A673 (cell line): Measurements from ENCODE around the gene CXCR6. TPM values are rescaled to one million over a fixed set of nuclear protein-coding genes. Genes with fewer than 3 reads are reported as not detected.
A peak's percentile ranks its signal among the peaks of the same experiment; 100 is the strongest.

Experiments used
- BruUV-seq: library from RNA; stranded (reverse); fragments of 400-500 nt; replicated peaks from 2 replicates; lab custom pipeline; 2021; lab: Mats Ljungman, UMichigan
- CTCF ChIA-PET: fragments of 300-600 bp; sonication (Branson Sonifier 250); formaldehyde crosslinking; loops from one replicate; lab custom pipeline; 2022; ENCODE audit warnings: antibody characterized with exemption; lab: Charles Lee
- POLR2A ChIA-PET: fragments of 300-600 bp; sonication (Branson Sonifier 250); formaldehyde crosslinking; loops from one replicate; lab custom pipeline; 2022; ENCODE audit warnings: antibody characterized with exemption; ENCODE audit not compliant: low non-redundant PET; lab: Charles Lee
- DNase-seq: peaks from one replicate; pipeline ENCODE4 v3.0.0-alpha.2; 2015; ENCODE audit warnings: low spot score
- H3K27ac ChIP-seq: fragments of 200-600 bp; sonication (generic); 2 replicates; pipeline ENCODE4 v1.5.1; 2016; ENCODE audit warnings: mixed run types, low read depth, mild to moderate bottlenecking, mixed read lengths, antibody characterized with exemption, low read length; ENCODE audit not compliant: poor library complexity, severe bottlenecking
- H3K27me3 ChIP-seq: fragments of 200-600 bp; sonication (generic); replicated peaks from 2 replicates; pipeline ENCODE4 v1.6.1; 2017; ENCODE audit warnings: mixed run types, low read depth, mild to moderate bottlenecking, mixed read lengths, antibody characterized with exemption, low read length; ENCODE audit not compliant: insufficient read depth, poor library complexity
- H3K36me3 ChIP-seq: fragments of 200-600 bp; sonication (generic); 2 replicates; pipeline ENCODE4 v1.6.1; 2016; ENCODE audit warnings: mixed run types, mild to moderate bottlenecking, mixed read lengths, antibody characterized with exemption, low read length; ENCODE audit not compliant: insufficient read depth, poor library complexity, severe bottlenecking
- H3K4me1 ChIP-seq: fragments of 200-600 bp; sonication (generic); 2 replicates; pipeline ENCODE4 v1.6.1; 2017; ENCODE audit warnings: mixed run types, mild to moderate bottlenecking, mixed read lengths, antibody characterized with exemption, low read length; ENCODE audit not compliant: insufficient read depth, poor library complexity, severe bottlenecking
- H3K4me3 ChIP-seq: fragments of 200-600 bp; sonication (generic); 2 replicates; pipeline ENCODE4 v1.5.1; 2016; ENCODE audit warnings: low read depth, mixed run types, mild to moderate bottlenecking, mixed read lengths, low read length; ENCODE audit not compliant: poor library complexity, severe bottlenecking
- H3K9me3 ChIP-seq: fragments of 200-600 bp; sonication (generic); 2 replicates; pipeline ENCODE4 v1.6.1; 2016; ENCODE audit warnings: mixed run types, low read depth, mild to moderate bottlenecking, mixed read lengths, antibody characterized with exemption, low read length; ENCODE audit not compliant: poor library complexity, severe bottlenecking
- CTCF ChIP-seq: fragments of 300-800, 200-600 bp; sonication (generic); conservative IDR thresholded peaks from 2 replicates; pipeline ENCODE4 v1.5.1; 2017; ENCODE audit warnings: low read depth, mild to moderate bottlenecking, antibody characterized with exemption, low read length, moderate library complexity, mixed read lengths
- EZH2 ChIP-seq: fragments of 200-600 bp; sonication (generic); IDR thresholded peaks from 2 replicates; pipeline ENCODE4 v1.6.1; 2017; ENCODE audit warnings: borderline replicate concordance, low read depth, mild to moderate bottlenecking, mixed read lengths, antibody characterized with exemption, low read length; ENCODE audit not compliant: poor library complexity, severe bottlenecking
- intact Hi-C: fragments of 100-400 bp; cut with micrococcal nuclease; formaldehyde crosslinking; loops from one replicate; pipeline ENCODE4 v1.10.0; 2022; ENCODE audit not compliant: unreplicated experiment
- total RNA-seq: library from RNA; stranded (reverse); gene quantifications from 2 replicates; pipeline ENCODE4 v1.2.3, GENCODE V29; 2021

Gene CXCR6
- total RNA-seq, 1 experiment from 2014 or later, result not detected

- ChIA-PET CTCF (no interaction called here), POLR2A (no interaction called here)
- Histone ChIP-seq H3K4me3 (no peak overlapping the region), H3K9me3 (no peaks in the 10 kb centered on the region), H3K27ac (no peak overlapping the region), H3K36me3 (no peaks in the 10 kb centered on the region), H3K4me1 (no peaks in the 10 kb centered on the region), H3K27me3 (no peaks in the 10 kb centered on the region)
- TF ChIP-seq CTCF, result no peak
- no peak for TF ChIP-seq EZH2
- intact Hi-C loops, result no loop called here
- BruUV-seq, result no TSS peak
- DNase-seq, result peak; percentile 35
These were observed 1.0 kb upstream of the CXCR6 start for GRCh38 chr3:45942051-45942825.

- Histone ChIP-seq H3K4me3 (no peak overlapping the region), H3K36me3 (no peaks in the 10 kb centered on the region), H3K4me1 (no peaks in the 10 kb centered on the region), H3K27me3 (no peaks in the 10 kb centered on the region), H3K27ac (no peak overlapping the region), H3K9me3 (no peaks in the 10 kb centered on the region)
- no peak for DNase-seq
- BruUV-seq, result no TSS peak
- intact Hi-C loops, result no loop called here
- ChIA-PET CTCF (no interaction called here), POLR2A (no interaction called here)
- TF ChIP-seq CTCF (no peak), EZH2 (no peak)
These were observed 1.8 kb downstream of the CXCR6 start for GRCh38 chr3:45944830-45945620.

GRCh38 chr3:45946307-45946706 lies 3.0 kb downstream of the CXCR6 start:
- Histone ChIP-seq H3K27ac (no peak overlapping the region), H3K4me1 (no peaks in the 10 kb centered on the region), H3K27me3 (no peaks in the 10 kb centered on the region), H3K9me3 (no peaks in the 10 kb centered on the region), H3K36me3 (no peaks in the 10 kb centered on the region), H3K4me3 (no peak overlapping the region)
- CTCF ChIA-PET, result no interaction called here
- no peak for DNase-seq
- no peak for TF ChIP-seq EZH2
- no peak for TF ChIP-seq CTCF
- intact Hi-C loops, result no loop called here
- no TSS peak for BruUV-seq
- POLR2A ChIA-PET, result no interaction called here
